GM21786 (cell line): ENCODE data around the gene TERB2.
"Not testable (repeated sequence)": the region's sequence is repeated elsewhere in the genome, so short reads cannot be mapped to it uniquely, and the experiment has no call there.

Source experiments
- ATAC-seq: cut with Tn5 transposase; IDR thresholded peaks from one replicate; pipeline ENCODE4 v1.9.1; 2021; ENCODE audit not compliant: unreplicated experiment

Gene TERB2

DNA sequence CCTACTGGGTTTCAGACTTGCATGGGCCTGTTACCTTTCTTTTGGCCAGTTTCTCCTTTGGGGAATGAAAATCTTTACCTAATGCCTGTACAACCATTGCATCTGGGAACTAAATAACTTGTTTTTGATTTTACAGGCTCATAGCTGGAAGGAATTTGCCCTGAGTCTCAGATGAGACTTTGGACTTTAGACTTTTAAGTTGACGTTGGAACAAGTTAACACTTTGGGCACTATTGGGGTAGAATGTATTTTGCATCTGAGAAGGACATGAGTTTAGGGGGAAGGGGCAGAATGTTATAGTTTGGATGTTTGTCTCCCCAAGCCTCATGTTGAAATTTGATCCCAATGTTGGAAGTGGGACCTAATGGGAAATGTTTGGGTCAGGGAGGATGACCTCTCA lies 44.7 kb downstream of the TERB2 start:
- ATAC-seq = not testable (repeated sequence)

DNA sequence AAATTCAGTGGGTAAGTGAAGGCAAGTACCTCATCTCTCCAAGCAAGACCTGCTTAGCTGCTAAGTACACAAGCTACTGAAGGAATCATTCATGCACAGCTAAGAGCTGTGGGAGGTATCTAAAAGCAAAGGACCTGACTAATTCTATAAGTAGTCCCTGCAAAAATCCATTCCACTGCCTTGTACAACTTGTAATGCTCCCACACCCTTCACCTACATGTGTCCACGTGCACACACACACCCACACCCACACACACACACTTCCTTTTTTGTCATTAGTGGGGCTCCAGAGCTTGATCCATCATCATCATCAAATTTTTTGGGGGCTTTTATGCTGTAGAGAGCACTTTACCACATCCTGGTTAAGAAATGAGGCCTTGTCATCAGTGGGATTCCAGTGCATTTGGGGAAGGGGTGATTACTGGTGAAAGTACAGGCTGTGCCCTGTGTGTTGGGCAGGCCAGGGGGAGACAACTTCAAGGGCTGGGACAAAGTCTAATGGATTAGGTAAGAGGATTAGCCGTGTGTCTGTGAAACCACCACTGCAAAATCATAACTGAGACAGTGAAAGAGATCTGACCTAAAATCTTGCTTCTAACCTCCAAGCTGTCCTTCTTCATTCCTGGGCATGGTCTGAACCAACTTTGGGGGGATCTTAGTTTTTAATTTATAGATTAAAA lies 47.4 kb downstream of the TERB2 start:
- ATAC-seq = not testable (repeated sequence)

DNA sequence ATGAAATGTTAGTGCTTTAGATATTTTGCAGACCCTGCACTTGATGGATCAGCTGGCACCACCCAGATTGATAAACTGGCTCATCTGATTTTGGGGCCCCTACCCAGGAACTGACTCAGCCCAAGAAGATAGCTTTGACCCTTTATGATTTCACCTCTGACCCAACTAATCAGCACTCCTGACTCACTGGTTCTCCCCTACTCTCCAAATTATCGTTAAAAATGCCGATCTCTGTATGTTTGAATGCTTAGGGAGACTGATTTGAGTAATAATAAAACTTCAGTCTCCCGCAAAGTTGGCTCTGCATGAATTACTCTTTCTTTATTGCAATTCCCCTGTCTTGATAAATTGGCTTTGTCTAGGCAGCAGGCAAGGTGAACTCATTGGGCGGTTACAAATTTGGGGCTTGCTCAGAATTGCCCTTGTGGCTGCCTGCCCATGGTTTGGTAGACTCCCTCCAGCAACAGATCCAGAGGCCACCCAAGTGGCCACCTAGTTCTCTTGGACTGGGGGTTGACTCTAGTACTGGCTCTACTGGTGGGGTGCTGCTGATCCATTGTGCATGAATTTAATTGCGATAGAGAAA lies 48.2 kb downstream of the TERB2 start:
- ATAC-seq = not testable (repeated sequence)

DNA sequence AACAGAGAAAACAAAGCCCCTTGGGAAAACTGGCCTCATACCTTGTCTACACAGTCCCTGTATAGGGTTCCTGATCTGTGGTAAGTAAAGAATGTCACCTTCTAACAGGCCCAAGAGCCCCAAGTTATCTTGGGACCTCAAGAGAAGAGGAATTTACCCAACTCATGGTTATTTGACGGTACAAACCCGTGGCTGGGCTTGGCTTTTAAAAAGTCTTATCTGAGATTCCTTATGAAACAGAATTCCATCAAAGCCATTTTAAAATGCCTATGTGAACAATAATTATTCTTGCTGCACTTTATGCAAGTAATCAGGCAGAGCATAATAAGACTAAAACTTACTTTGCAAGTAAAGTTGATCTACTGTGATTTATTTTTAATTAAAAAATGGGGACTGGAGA lies 52.6 kb downstream of the TERB2 start:
- no peak for ATAC-seq

DNA sequence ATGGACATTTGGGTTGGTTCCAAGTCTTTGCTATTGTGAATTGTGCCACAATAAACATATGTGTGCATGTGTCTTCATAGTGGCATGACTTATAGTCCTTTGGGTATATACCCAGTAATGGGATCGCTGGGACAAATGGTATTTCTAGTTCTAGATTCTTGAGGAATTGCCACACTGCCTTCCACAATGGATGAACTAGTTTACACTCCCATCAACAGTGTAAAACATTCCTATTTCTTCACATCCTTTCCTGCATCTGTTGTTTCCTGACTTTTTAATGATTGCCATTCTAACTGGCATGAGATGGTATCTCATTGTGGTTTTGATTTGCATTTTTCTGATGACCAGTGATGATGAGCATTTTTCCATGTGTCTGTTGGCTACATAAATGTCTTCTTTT lies 58.6 kb downstream of the TERB2 start:
- not testable (repeated sequence) for ATAC-seq

DNA sequence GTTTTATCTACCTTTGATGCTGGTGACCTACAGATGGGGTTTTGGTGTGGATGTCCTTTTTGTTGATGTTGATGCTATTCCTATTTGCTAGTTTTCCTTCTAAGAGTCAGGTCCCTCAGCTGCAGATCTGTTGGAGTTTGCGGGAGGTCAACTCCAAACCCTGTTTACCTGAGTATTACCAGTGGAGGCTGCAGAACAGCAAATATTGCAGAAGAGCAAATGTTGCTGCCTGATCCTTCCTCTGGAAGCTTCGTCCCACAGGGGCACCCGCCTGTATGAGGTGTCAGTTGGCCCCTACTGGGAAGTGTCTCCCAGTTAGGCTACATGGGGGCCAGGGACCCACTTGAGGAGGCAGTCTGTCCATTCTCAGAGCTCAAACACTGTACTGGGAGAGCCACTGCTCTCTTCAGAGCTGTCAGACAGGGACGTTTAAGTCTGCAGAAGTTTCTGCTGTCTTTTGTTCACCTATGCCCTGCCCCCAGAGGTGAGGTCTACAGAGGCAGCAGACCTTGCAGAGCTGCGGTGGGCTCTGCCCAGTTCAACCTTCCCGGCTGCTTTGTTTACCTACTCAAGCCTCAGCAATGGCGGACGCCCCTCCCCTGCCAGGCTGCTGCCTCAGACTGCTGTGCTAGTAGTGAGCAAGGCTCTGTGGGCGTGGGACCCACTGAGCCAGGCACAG lies 63.9 kb downstream of the TERB2 start:
- ATAC-seq = not testable (repeated sequence)

DNA sequence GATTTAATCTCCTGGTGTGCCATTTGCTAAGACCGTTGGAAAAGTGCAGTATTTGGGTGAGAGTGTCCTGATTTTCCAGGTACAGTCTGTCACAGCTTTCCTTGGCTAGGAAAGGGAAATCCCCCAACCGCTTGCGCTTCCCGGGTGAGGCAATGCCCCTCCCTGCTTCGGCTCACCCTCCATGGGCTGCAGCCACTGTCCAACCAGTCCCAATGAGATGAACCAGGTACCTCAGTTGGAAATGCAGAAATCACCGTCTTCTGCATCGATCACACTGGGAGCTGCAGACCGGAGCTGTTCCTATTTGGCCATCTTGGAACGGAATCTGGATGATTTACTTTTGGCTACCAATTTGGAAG lies 64.4 kb downstream of the TERB2 start:
- not testable (repeated sequence) for ATAC-seq

DNA sequence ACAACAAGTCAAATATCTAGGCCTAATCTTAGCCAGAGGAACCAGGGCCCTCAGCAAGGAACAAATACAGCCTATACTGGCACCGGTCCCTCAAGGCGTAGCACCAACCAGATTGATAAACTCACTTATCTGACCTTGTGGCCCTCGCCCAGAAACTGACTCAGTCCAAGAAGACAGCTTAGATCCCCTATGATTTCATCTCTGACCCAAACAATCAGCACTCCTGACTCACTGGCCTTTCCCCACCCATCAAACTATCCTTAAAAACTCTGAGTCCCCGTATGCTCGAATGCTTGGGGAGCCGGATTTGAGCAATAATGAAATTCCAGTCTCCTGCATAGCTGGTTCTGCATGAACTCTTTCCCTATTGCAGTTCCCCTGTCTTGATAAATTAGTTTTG lies 64.9 kb downstream of the TERB2 start:
- ATAC-seq = no peak

DNA sequence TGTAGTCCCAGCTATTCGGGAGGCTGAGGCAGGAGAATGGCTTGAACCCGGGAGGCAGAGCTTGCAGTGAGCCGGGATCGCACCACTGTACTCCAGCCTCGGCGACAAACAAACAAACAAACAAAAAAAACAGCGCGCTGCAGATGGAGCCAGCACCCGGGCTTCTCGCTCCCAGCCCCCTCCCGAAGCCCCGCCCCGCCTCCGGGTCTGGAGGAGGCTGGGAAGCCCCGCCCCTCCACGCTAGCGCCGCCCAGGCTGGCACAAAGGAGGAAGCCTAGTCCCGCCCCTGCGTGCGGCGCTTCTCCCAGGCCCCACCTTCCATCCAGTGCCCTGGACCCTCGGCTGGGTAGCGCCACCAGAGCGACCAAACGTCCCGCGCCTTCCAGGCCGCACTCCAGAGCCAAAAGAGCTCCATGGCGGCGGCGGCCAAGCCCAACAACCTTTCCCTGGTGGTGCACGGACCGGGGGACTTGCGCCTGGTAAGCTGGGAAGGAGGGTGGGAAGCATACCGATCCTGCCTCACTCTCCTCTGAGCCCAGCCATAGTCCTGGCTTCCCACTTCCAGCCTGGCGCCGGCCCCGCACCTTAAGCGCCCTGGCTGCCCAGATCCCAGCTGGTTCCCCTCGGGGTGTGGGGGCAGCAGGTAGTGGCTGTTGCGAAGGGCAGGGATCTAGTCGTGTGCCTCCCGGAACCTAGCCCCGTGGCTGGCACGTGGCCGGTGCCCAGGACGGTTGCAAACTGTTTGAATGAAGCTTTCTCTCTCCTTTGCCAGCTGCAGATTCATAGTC lies 66.6 kb downstream of the TERB2 start, which contains the start of gene SORD:
SORD (plus strand) TSS at position 325 of the 788 bp plus-strand sequence; CDS start at position 414, 89 bp downstream.
- ATAC-seq = peak; percentile 97

DNA sequence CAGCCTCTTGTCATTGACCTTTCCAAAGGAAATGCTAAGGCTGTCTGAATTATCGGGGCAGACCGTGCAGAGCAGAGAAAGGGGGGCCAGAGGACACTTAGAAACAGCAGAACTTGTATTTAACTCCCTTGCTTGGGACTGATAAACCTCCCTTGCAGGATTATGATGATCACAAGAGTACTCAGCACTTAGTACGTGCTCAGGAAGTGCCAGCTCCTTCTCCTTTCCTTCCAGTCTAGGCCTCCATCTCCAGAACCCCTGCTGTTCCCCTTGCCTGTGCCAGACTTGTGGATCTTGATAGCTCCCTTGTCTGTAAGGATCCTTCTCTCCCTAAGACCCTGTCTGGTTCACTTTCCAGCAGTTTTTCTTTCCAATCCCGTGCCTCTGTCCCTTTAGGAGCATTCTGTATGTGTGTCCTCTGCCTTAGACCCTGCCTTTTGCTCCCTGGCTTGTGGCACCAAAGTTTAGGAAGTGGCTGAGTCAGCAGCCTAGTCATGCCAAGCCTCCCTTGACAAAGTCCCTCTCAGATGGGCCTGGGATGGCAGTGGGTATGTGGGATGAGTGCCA lies 67.3 kb downstream of the TERB2 start:
- ATAC-seq = peak; percentile 3

DNA sequence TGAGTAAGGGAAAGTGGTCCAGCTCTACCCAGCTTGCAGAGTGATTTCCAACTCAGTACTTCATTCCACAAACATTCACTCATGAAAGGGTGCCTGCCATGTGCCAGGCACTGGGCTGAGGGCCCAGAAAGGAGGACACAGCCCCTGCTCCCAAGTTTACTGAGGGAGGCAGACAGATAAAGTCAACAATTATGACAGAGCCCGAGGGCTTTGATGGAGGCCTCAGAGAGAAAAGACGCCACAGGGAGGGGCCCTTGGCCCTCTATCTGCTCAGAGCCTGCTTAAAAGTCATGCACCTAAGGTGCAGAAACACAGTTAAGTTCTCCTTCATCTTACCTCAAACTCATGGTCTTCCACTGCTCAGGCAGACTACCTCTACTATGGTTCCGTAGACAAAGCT lies 68.2 kb downstream of the TERB2 start:
- not testable (repeated sequence) for ATAC-seq

DNA sequence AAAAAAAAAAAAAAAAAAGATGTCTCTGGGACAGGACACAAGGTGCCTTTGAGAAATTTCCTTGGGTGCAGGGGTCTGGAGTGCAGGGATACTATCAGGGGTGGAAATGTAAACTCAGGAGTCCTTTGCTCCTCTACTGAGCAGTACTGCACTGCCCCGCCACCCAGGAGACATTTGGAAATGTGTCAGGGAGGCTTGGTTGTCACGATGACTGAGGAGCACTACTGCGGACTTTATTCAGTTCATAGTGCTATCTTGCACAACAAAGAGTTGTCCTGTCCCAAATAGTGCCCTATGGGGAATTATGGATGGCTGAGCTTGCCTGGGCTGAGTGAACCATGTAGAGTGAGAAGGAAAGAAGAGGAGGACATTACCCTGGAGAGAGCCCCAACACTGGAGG lies 69.1 kb downstream of the TERB2 start:
- not testable (repeated sequence) for ATAC-seq

DNA sequence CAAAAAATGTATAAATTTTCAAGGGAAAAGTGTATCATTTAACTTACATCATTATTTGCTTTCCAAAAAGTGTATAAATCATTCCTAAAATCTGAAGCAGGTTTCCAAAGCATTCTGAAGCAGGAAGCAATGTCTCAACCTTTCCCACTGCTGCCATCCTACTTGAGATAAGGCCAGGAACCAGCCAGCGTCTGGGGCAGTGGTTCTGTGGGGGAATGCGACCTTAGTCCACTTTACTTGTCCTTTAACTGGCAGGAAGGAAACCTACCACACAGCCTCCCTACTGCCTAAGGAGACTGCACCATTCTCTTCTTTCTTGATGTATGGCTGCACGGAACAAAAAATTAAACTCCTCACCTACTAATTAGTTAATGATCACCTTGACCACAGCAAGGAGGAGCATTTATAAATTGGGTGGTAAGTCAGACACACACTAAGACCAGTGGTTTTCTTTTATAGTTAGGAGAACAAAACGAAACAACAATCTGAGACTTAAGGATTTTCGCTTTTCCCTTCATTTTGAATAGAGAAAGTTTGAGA lies 70.2 kb downstream of the TERB2 start:
- ATAC-seq = no peak

DNA sequence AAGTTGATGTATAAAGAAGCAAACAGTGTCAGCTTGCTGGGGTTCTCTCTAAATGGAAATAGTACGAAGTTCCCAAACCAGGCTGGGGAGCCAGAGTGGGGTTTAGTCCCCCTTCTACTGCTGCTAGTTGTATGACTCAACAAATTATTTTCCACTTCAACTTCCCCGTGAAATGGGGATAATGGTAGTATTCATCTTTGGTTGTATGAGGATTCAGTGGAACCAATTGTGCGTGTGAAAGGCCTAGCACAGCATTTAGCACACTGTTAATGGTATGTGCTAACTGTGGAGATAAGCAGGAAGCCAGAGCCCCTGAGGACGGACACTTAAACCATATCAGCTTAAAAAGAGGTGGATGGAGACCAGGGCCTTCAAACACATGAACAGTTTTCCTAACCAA lies 70.7 kb downstream of the TERB2 start:
- no peak for ATAC-seq
